Neural cell (in vitro differentiated cells): ENCODE data around the gene ZNF618. TPM values are rescaled to one million over a fixed set of nuclear protein-coding genes. Genes with fewer than 3 reads are reported as not detected.

ENCODE experiments used
- H2AFZ ChIP-seq: fragments of 200-600, 300-800 bp; sonication (generic), shearing (Covaris generic); 2 replicates; pipeline ENCODE4 v1.6.0; 2014; ENCODE audit warnings: low read depth, mild to moderate bottlenecking, antibody characterized with exemption, low read length, moderate library complexity
- H3F3A ChIP-seq: fragments of 200-600 bp; shearing (Covaris generic); 2 replicates; pipeline ENCODE4 v1.6.1; 2016; ENCODE audit warnings: mild to moderate bottlenecking, moderate library complexity, mixed read lengths, antibody characterized with exemption, low read length; ENCODE audit not compliant: insufficient read depth, poor library complexity, severe bottlenecking
- H3K27ac ChIP-seq: fragments of 200-600, 300-800 bp; sonication (generic), shearing (Covaris generic); 2 replicates; pipeline ENCODE4 v1.5.1; 2014; ENCODE audit warnings: mild to moderate bottlenecking, low read length, moderate library complexity
- H3K27me3 ChIP-seq: fragments of 300-800, 200-600 bp; sonication (generic), shearing (Covaris generic); 2 replicates; pipeline ENCODE4 v1.6.0; 2014; ENCODE audit warnings: mild to moderate bottlenecking, low read depth, low read length, moderate library complexity; ENCODE audit not compliant: insufficient read depth
- H3K36me3 ChIP-seq: fragments of 300-800, 200-600 bp; sonication (generic), shearing (Covaris generic); 2 replicates; pipeline ENCODE4 v1.5.1; 2014; ENCODE audit warnings: mild to moderate bottlenecking, antibody characterized with exemption, low read length, moderate library complexity; ENCODE audit not compliant: insufficient read depth
- H3K4me2 ChIP-seq: fragments of 300-800, 200-600 bp; sonication (generic), shearing (Covaris generic); 2 replicates; pipeline ENCODE4 v1.6.0; 2014; ENCODE audit warnings: mild to moderate bottlenecking, low read length
- H3K4me3 ChIP-seq: fragments of 300-800, 200-600 bp; sonication (generic), shearing (Covaris generic); 2 replicates; pipeline ENCODE4 v1.5.1; 2014; ENCODE audit warnings: mild to moderate bottlenecking, low read length, moderate library complexity
- H3K79me2 ChIP-seq: fragments of 200-600 bp; shearing (Covaris generic); replicated peaks from 2 replicates; pipeline ENCODE4 v1.6.0; 2014; ENCODE audit warnings: mild to moderate bottlenecking, low read length, moderate library complexity; ENCODE audit not compliant: insufficient read depth
- H3K9ac ChIP-seq: fragments of 300-800, 200-600 bp; sonication (generic), shearing (Covaris generic); 2 replicates; pipeline ENCODE4 v1.6.1; 2016; ENCODE audit warnings: mild to moderate bottlenecking, low read length, mixed read lengths
- H3K9me2 ChIP-seq: fragments of 200-600 bp; shearing (Covaris generic); 2 replicates; pipeline ENCODE4 v1.6.1; 2016; ENCODE audit warnings: mild to moderate bottlenecking, low read length, mixed read lengths; ENCODE audit not compliant: insufficient read depth
- H3K9me3 ChIP-seq: fragments of 200-600, 300-800 bp; sonication (generic), shearing (Covaris generic); 2 replicates; pipeline ENCODE4 v1.6.1; 2016; ENCODE audit warnings: mild to moderate bottlenecking, mixed run types, low read length, moderate library complexity, mixed read lengths
- H4K20me1 ChIP-seq: fragments of 200-600 bp; shearing (Covaris generic); 2 replicates; pipeline ENCODE4 v1.6.1; 2016; ENCODE audit warnings: mild to moderate bottlenecking, mixed run types; ENCODE audit not compliant: insufficient read depth
- CTCF ChIP-seq: fragments of 450-650 bp; IDR thresholded peaks from 2 replicates; pipeline ENCODE4 v1.5.1; 2014; ENCODE audit warnings: antibody characterized with exemption, mild to moderate bottlenecking, moderate library complexity; ENCODE audit not compliant: poor library complexity, severe bottlenecking
- EP300 ChIP-seq: fragments of 450-650 bp; conservative IDR thresholded peaks from 2 replicates; pipeline ENCODE4 v1.6.1; 2014; ENCODE audit warnings: antibody characterized with exemption, mild to moderate bottlenecking, moderate library complexity; ENCODE audit not compliant: poor library complexity, severe bottlenecking
- EZH2 ChIP-seq: fragments of 200-600, 300-800 bp; shearing (Covaris generic), sonication (generic); IDR thresholded peaks from 2 replicates; pipeline ENCODE4 v1.6.1; 2014; ENCODE audit warnings: antibody characterized with exemption, low read length, borderline replicate concordance, mild to moderate bottlenecking; ENCODE audit not compliant: insufficient read depth, poor library complexity, severe bottlenecking
- MXI1 ChIP-seq: fragments of 450-650 bp; conservative IDR thresholded peaks from 2 replicates; pipeline ENCODE4 v1.6.1; 2014; ENCODE audit warnings: antibody characterized with exemption, mild to moderate bottlenecking; ENCODE audit not compliant: poor library complexity, severe bottlenecking
- POLR2AphosphoS5 ChIP-seq: IDR thresholded peaks from 2 replicates; pipeline ENCODE4 v1.6.1; 2012
- RAD21 ChIP-seq: fragments of 450-650 bp; conservative IDR thresholded peaks from 2 replicates; pipeline ENCODE4 v1.6.1; 2014; ENCODE audit warnings: antibody characterized with exemption, mild to moderate bottlenecking, moderate library complexity
- REST ChIP-seq: IDR thresholded peaks from 2 replicates; pipeline ENCODE4 v1.6.1; 2012; ENCODE audit warnings: borderline replicate concordance
- SMC3 ChIP-seq: fragments of 450-650 bp; conservative IDR thresholded peaks from 2 replicates; pipeline ENCODE4 v1.6.1; 2014; ENCODE audit warnings: antibody characterized with exemption, mild to moderate bottlenecking, moderate library complexity; ENCODE audit not compliant: poor library complexity
- TAF1 ChIP-seq: IDR thresholded peaks from 2 replicates; pipeline ENCODE4 v1.6.1; 2012; ENCODE audit warnings: low read depth
- polyA plus RNA-seq: library from polyadenylated mRNA; depleted of rRNA; stranded (reverse); fragments of >200 nt; gene quantifications from 2 replicates; pipeline ENCODE4 v1.2.3, GENCODE V29; 2014

The ZNF618 gene
- polyA plus RNA-seq, 1 donor from 2014 or later, result 7.1 TPM

GRCh38 chr9:114061292-114061691, 185.2 kb downstream of the ZNF618 start:
- H3K27me3 ChIP-seq, result no peaks in the 10 kb centered on the region
- no peak overlapping the region for H3K4me3 ChIP-seq
- H3K9me3 ChIP-seq, result peaks cover 3% of the 10 kb centered on the region
- no peak overlapping the region for H3K27ac ChIP-seq
- H3K4me2 ChIP-seq, result no peak overlapping the region
- H3K9ac ChIP-seq, result no peak overlapping the region
- H4K20me1 ChIP-seq, result no peaks in the 10 kb centered on the region
- H2AFZ ChIP-seq, result no peak overlapping the region
- TF ChIP-seq REST (no peak), EZH2 (no peak), EP300 (no peak), POLR2AphosphoS5 (no peak), MXI1 (no peak), CTCF (no peak), SMC3 (no peak), RAD21 (no peak), TAF1 (no peak)
- no peaks in the 10 kb centered on the region for H3K79me2 ChIP-seq
- H3K9me2 ChIP-seq, result no peaks in the 10 kb centered on the region
- no peaks in the 10 kb centered on the region for H3F3A ChIP-seq
- H3K36me3 ChIP-seq, result no peaks in the 10 kb centered on the region

- Histone ChIP-seq H3K4me2 (no peak overlapping the region), H3K9ac (no peak overlapping the region)
- TF ChIP-seq POLR2AphosphoS5, result no peak
- TF ChIP-seq EZH2, result no peak
- no peak for TF ChIP-seq MXI1
- no peak for TF ChIP-seq SMC3
- TF ChIP-seq CTCF, result no peak
- TF ChIP-seq TAF1, result no peak
- TF ChIP-seq EP300, result no peak
- no peak for TF ChIP-seq REST
- no peak for TF ChIP-seq RAD21
These were observed 185.8 kb downstream of the ZNF618 start for GRCh38 chr9:114061830-114062474.

More at GRCh38 chr9:114061830-114062474, 185.8 kb downstream of the ZNF618 start:
- Histone ChIP-seq H3K9me3 (peaks cover 3% of the 10 kb centered on the region), H3K36me3 (no peaks in the 10 kb centered on the region), H3K27me3 (no peaks in the 10 kb centered on the region), H3K79me2 (no peaks in the 10 kb centered on the region), H3K27ac (no peak overlapping the region), H2AFZ (no peak overlapping the region), H3K4me3 (no peak overlapping the region), H3K9me2 (no peaks in the 10 kb centered on the region), H4K20me1 (no peaks in the 10 kb centered on the region), H3F3A (no peaks in the 10 kb centered on the region)
